ENCODE results near the gene DDIT4L. TPM values are rescaled to one million over a fixed set of nuclear protein-coding genes. Genes with fewer than 3 reads are reported as not detected.
"Not testable (repeated sequence)": the region's sequence is repeated elsewhere in the genome, so short reads cannot be mapped to it uniquely, and the experiment has no call there.

Gene DDIT4L
- total RNA-seq, 1 donor from 2014 or later = 5.4 TPM

- intact Hi-C loops (cut with DNase I) = no loop called here
- Histone ChIP-seq H3K36me3 (no peaks in the 10 kb centered on the region), H3K27me3 (no peaks in the 10 kb centered on the region), H3K4me1 (no peaks in the 10 kb centered on the region), H3K27ac (no peak overlapping the region), H3K4me3 (no peak overlapping the region), H3K9me3 (no peaks in the 10 kb centered on the region)
- TF ChIP-seq CTCF (IDR thresholded peaks at IDR 0.05) (no peak), POLR2A (IDR thresholded peaks at IDR 0.05) (no peak), POLR2AphosphoS5 (IDR thresholded peaks at IDR 0.05; ENCODE audit: insufficient read depth in 1 of 2, low read depth in 1 of 2) (no peak)
- DNase-seq (ENCODE audit: extremely low spot score in 2 of 2) = no peak
Measured at GRCh38 chr4:100149190-100149589, 41.1 kb downstream of the DDIT4L start.

GRCh38 chr4:100147684-100148083 is 42.6 kb downstream of the DDIT4L start:
- Histone ChIP-seq H3K36me3 (no peaks in the 10 kb centered on the region), H3K4me1 (no peaks in the 10 kb centered on the region), H3K27me3 (no peaks in the 10 kb centered on the region), H3K9me3 (no peaks in the 10 kb centered on the region), H3K27ac (no peak overlapping the region), H3K4me3 (no peak overlapping the region)
- DNase-seq (ENCODE audit: extremely low spot score in 2 of 2) = no peak
- intact Hi-C loops (cut with DNase I) = no loop called here
- TF ChIP-seq POLR2AphosphoS5 (IDR thresholded peaks at IDR 0.05; ENCODE audit: insufficient read depth in 1 of 2, low read depth in 1 of 2) (no peak), CTCF (IDR thresholded peaks at IDR 0.05) (no peak), POLR2A (IDR thresholded peaks at IDR 0.05) (no peak)

- Histone ChIP-seq H3K27me3 (no peaks in the 10 kb centered on the region), H3K9me3 (no peaks in the 10 kb centered on the region), H3K27ac (no peak overlapping the region), H3K4me1 (no peaks in the 10 kb centered on the region), H3K36me3 (no peaks in the 10 kb centered on the region), H3K4me3 (no peak overlapping the region)
- no peak for TF ChIP-seq POLR2AphosphoS5 (IDR thresholded peaks at IDR 0.05; ENCODE audit: insufficient read depth in 1 of 2, low read depth in 1 of 2)
- no peak for TF ChIP-seq POLR2A (IDR thresholded peaks at IDR 0.05)
- TF ChIP-seq CTCF (IDR thresholded peaks at IDR 0.05) = no peak
- DNase-seq (ENCODE audit: extremely low spot score in 2 of 2) = no peak
- intact Hi-C loops (cut with DNase I) = no loop called here
Measured at GRCh38 chr4:100147198-100147597, 43.1 kb downstream of the DDIT4L start.

GRCh38 chr4:100146756-100147155 is 43.5 kb downstream of the DDIT4L start:
- TF ChIP-seq POLR2A (IDR thresholded peaks at IDR 0.05) (no peak), POLR2AphosphoS5 (IDR thresholded peaks at IDR 0.05; ENCODE audit: insufficient read depth in 1 of 2, low read depth in 1 of 2) (no peak), CTCF (IDR thresholded peaks at IDR 0.05) (no peak)
- no peak for DNase-seq (ENCODE audit: extremely low spot score in 2 of 2)
- Histone ChIP-seq H3K4me1 (no peaks in the 10 kb centered on the region), H3K4me3 (no peak overlapping the region), H3K27me3 (no peaks in the 10 kb centered on the region), H3K27ac (no peak overlapping the region), H3K36me3 (no peaks in the 10 kb centered on the region), H3K9me3 (no peaks in the 10 kb centered on the region)
- intact Hi-C loops (cut with DNase I) = no loop called here

GRCh38 chr4:100137320-100137719 is 52.9 kb downstream of the DDIT4L start:
- H3K4me3 ChIP-seq; H3K4me1 ChIP-seq; H3K36me3 ChIP-seq; intact Hi-C loops (cut with DNase I); H3K27me3 ChIP-seq; DNase-seq (ENCODE audit: extremely low spot score in 2 of 2); H3K9me3 ChIP-seq; H3K27ac ChIP-seq: not testable (repeated sequence)

Other genes starting within 250 kb of the DDIT4L start
- 24.3 TPM for gene DNAJB14, start 243.8 kb downstream of the DDIT4L start, total RNA-seq
- gene H2AZ1, start 240.2 kb downstream of the DDIT4L start, total RNA-seq = 177 TPM